Natural killer cell (primary cell): Measurements from ENCODE around the gene CSTB. TPM values are rescaled to one million over a fixed set of nuclear protein-coding genes. Genes with fewer than 3 reads are reported as not detected.

ENCODE experiments used
- ATAC-seq, 3 donors: fragments of 150-1000 bp in 2 of 3; fragments of 200-7000 bp in 1 of 3; cut with Tn5 transposase; 1 replicate in 1 of 3; 2 replicates in 2 of 3; pipeline ENCODE4 v1.10.0; 2021; ENCODE audit warnings: mild to moderate bottlenecking in 2 of 3, moderate library complexity in 2 of 3
- DNase-seq, 2 donors: peaks; one replicate each; pipeline versions ENCODE4 v3.0.0 to v3.0.0-alpha.2; 2013 to 2021; ENCODE audit warnings: mixed read lengths in 1 of 2
- H3K27ac ChIP-seq: one replicate; pipeline ENCODE4 v1.5.1; 2013; ENCODE audit warnings: mild to moderate bottlenecking, low read length
- H3K27me3 ChIP-seq: one replicate; pipeline ENCODE4 v1.6.1; 2013; ENCODE audit warnings: low read length; ENCODE audit not compliant: control insufficient read depth, insufficient read depth
- H3K36me3 ChIP-seq: one replicate; pipeline ENCODE4 v1.6.1; 2013; ENCODE audit warnings: low read length; ENCODE audit not compliant: control insufficient read depth, insufficient read depth
- H3K4me1 ChIP-seq: one replicate; pipeline ENCODE4 v1.6.1; 2013; ENCODE audit warnings: low read length; ENCODE audit not compliant: control insufficient read depth, insufficient read depth
- H3K4me3 ChIP-seq: one replicate; pipeline ENCODE4 v1.5.1; 2013; ENCODE audit warnings: low read length
- H3K9me3 ChIP-seq: one replicate; pipeline ENCODE4 v1.6.1; 2013; ENCODE audit warnings: low read length; ENCODE audit not compliant: control insufficient read depth, insufficient read depth
- H3K27ac Mint-ChIP-seq, 2 donors: one replicate each; pipeline ENCODE4 v1.8.0; 2022; ENCODE audit warnings: mild to moderate bottlenecking in 2 of 2, mixed read lengths in 2 of 2, moderate library complexity in 1 of 2
- H3K27me3 Mint-ChIP-seq, 2 donors: one replicate each; pipeline ENCODE4 v1.8.0; 2022; ENCODE audit warnings: low read depth in 2 of 2, mixed read lengths in 2 of 2
- H3K36me3 Mint-ChIP-seq: one replicate; pipeline ENCODE4 v1.8.0; 2022; ENCODE audit warnings: mixed read lengths
- H3K4me1 Mint-ChIP-seq, 2 donors: one replicate each; pipeline ENCODE4 v1.8.0; 2022; ENCODE audit warnings: mixed read lengths in 2 of 2
- H3K4me3 Mint-ChIP-seq: one replicate; pipeline ENCODE4 v1.8.0; 2022; ENCODE audit warnings: mild to moderate bottlenecking, moderate library complexity, mixed read lengths
- H3K9me3 Mint-ChIP-seq, 2 donors: one replicate each; pipeline ENCODE4 v1.8.0; 2022; ENCODE audit warnings: mixed read lengths in 2 of 2
- WGBS: methylation state at CpG from one replicate; pipeline ENCODE4 v1.1.7; 2013; ENCODE audit warnings: missing lambda C conversion rate; ENCODE audit not compliant: insufficient coverage; 5-methylcytosine and 5-hydroxymethylcytosine counted together
- intact Hi-C: fragments of 100-400 bp; cut with micrococcal nuclease; formaldehyde crosslinking; loops from one replicate; pipeline ENCODE4 v1.14.2; 2022
- total RNA-seq, 4 donors: library from RNA; stranded (reverse); fragments of 120-200 nt in 1 of 4; gene quantifications; one replicate each; pipeline versions ENCODE4 v1.2.3 to v1.2.4, GENCODE V29; 2013 to 2022
- TF ChIP-seq, protein P1 (sequence below): fragments of 200-600 bp; IDR thresholded peaks from one replicate; pipeline ENCODE4 v1.8.0; 2022; ENCODE audit warnings: antibody characterized with exemption

The CSTB gene
- total RNA-seq, 3 donors from 2014 or later (not counting 1 experiment from before 2014, with no cell fraction given), result 18.5 to 23.1 (median 22.7) TPM

DNA sequence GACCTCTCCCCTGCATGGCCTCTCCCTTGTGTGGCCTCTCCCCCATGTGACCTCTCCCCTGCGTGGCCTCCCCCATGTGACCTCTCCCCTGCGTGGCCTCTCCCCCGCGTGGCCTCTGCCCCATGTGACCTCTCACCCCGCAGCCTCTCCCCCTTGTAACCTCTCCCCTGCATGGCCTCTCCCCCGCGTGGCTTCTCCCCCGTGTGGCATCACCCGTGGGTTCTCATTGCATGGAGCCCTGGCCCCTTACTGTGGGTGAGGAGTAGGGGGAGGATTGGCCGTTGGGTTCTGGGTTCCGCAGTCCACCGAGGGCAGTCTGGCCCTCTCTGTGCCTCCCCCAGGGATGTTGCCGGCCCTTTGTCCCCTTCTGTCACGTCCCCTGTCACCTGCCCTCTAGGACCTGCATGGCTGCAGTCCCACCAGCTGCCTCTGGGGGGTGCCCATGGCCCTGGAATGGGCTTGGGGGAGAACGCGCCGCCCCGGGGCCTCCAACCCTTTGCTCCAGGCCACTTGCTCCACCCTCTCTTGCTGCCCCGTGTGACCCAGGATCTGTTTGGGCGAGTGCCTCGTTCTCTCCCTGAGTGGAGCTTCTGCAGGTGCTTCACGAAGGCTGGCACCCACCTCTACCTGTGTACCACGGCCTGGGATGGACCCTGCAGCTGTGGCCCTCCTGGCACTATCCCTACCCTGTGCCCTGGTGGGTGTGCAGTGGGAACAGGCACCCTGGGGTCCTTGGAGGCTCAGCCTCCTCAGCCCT, 34.6 kb upstream of the CSTB start:
- ATAC-seq, result peak; percentile 89 to 98 (median 90)
- intact Hi-C loops, result loop anchor here (1.0 to 10.0 kb wide), 2 partner anchors 165 to 674 kb away; no protein-coding TSS in a partner anchor
- Histone ChIP-seq H3K36me3 (no peaks in the 10 kb centered on the region), H3K4me3 (no peak overlapping the region), H3K27me3 (no peaks in the 10 kb centered on the region), H3K27ac (no peak overlapping the region), H3K9me3 (no peaks in the 10 kb centered on the region), H3K4me1 (peaks cover 21% of the 10 kb centered on the region)
- Mint-ChIP-seq H3K27me3 (peaks cover 0 to 3% of the 10 kb centered on the region in 2 donors), H3K4me3 (no peak overlapping the region), H3K27ac (peak overlapping the region in 1 of 2 donors; percentile 69), H3K4me1 (peaks cover 0 to 14% of the 10 kb centered on the region in 2 donors), H3K9me3 (no peaks in the 10 kb centered on the region), H3K36me3 (no peaks in the 10 kb centered on the region)
- WGBS, result 20% methylated on average over 22 of the region's 23 CpGs
- TF ChIP-seq, protein P1, sequence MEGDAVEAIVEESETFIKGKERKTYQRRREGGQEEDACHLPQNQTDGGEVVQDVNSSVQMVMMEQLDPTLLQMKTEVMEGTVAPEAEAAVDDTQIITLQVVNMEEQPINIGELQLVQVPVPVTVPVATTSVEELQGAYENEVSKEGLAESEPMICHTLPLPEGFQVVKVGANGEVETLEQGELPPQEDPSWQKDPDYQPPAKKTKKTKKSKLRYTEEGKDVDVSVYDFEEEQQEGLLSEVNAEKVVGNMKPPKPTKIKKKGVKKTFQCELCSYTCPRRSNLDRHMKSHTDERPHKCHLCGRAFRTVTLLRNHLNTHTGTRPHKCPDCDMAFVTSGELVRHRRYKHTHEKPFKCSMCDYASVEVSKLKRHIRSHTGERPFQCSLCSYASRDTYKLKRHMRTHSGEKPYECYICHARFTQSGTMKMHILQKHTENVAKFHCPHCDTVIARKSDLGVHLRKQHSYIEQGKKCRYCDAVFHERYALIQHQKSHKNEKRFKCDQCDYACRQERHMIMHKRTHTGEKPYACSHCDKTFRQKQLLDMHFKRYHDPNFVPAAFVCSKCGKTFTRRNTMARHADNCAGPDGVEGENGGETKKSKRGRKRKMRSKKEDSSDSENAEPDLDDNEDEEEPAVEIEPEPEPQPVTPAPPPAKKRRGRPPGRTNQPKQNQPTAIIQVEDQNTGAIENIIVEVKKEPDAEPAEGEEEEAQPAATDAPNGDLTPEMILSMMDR, result peak; percentile 78
- DNase-seq, result peak; percentile 83 to 87

DNA sequence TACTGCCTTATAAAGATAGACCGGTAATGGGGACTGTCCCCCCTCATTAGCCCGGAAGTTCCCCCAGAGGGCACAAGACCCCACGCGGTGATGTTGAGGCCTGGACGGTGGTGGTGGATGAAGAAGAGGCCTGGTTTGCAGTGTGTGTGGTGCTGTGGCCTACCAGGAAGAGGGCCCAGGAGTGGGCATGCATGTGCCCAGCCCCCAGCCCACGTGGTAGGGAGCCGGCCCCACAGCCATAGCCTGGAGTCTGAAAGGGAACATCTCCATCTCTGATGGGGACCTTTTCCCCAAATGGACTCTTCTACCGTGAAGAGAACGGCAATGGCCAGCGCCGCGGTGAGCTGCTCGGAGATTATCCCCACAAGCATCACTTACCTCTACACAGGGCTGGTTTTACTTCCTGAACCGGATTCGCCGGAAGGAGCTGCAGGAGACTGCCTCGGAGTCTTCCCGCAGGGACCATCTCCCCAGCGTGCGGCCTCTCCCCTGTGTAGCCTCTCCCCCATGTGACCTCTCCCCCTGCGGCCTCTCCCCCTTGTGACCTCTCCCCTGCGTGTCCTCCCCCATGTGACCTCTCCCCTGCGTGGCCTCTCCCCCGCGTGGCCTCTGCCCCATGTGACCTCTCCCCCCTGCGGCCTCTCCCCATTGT, 33.9 kb upstream of the CSTB start:
- Mint-ChIP-seq H3K4me1 (peaks cover 0 to 13% of the 10 kb centered on the region in 2 donors), H3K27ac (no peak overlapping the region), H3K27me3 (peaks cover 0 to 3% of the 10 kb centered on the region in 2 donors), H3K4me3 (no peak overlapping the region), H3K36me3 (no peaks in the 10 kb centered on the region), H3K9me3 (no peaks in the 10 kb centered on the region)
- Histone ChIP-seq H3K4me1 (peaks cover 25% of the 10 kb centered on the region), H3K9me3 (no peaks in the 10 kb centered on the region), H3K4me3 (no peak overlapping the region), H3K27ac (no peak overlapping the region), H3K27me3 (no peaks in the 10 kb centered on the region), H3K36me3 (no peaks in the 10 kb centered on the region)
- ATAC-seq (no peak), DNase-seq (no peak)
- WGBS, result 86% methylated on average over 26 of the region's 26 CpGs
- intact Hi-C loops, result loop anchor here (1.0 to 10.0 kb wide), 2 partner anchors 165 to 675 kb away; no protein-coding TSS in a partner anchor
- TF ChIP-seq, protein P1, result no peak

DNA sequence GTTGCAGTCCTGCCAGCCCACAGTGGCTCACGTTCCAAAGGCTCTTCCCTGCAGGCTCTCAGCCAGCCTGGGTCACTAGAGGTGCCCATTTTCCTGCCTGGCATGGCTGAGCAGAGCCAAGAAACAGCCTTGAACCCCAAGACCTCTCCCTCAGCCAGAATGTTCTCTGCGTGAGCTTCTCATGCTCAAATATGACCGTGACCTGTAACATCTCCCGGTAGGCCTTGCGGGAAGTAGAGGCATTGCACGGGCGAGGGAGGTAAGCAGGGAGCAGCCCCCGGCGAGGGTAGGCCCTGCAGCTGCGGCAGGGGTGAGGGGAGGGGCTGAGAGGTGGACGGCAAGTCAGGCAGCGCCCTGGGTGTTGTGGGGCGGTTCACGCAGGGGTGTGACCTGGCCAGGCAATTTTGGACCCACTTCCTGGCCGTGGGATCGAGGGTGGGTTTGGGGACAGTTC, 33.3 kb upstream of the CSTB start:
- TF ChIP-seq, protein P1, result no peak
- Mint-ChIP-seq H3K27me3 (peaks cover 0 to 3% of the 10 kb centered on the region in 2 donors), H3K4me1 (peaks cover 0 to 8% of the 10 kb centered on the region in 2 donors), H3K27ac (no peak overlapping the region), H3K9me3 (no peaks in the 10 kb centered on the region), H3K36me3 (no peaks in the 10 kb centered on the region), H3K4me3 (no peak overlapping the region)
- Histone ChIP-seq H3K27me3 (no peaks in the 10 kb centered on the region), H3K27ac (no peak overlapping the region), H3K4me3 (no peak overlapping the region), H3K9me3 (no peaks in the 10 kb centered on the region), H3K4me1 (peaks cover 31% of the 10 kb centered on the region), H3K36me3 (no peaks in the 10 kb centered on the region)
- intact Hi-C loops, result no loop called here
- DNase-seq (no peak), ATAC-seq (no peak)
- 95% methylated on average over 16 of the region's 16 CpGs for WGBS
